T-helper 9 cell (primary cell): ENCODE results near the gene TBX1.

Source experiments
- DNase-seq: peaks from one replicate; pipeline ENCODE4 v3.0.0-alpha.2; 2020

The TBX1 gene

GRCh38 chr22:19801340-19802000 lies 40.9 kb downstream of the TBX1 start:
- DNase-seq = no peak

GRCh38 chr22:19802001-19802893 lies 41.7 kb downstream of the TBX1 start:
- DNase-seq = no peak

GRCh38 chr22:19802894-19803735 lies 42.5 kb downstream of the TBX1 start:
- no peak for DNase-seq

GRCh38 chr22:19803736-19804267 lies 43.2 kb downstream of the TBX1 start:
- no peak for DNase-seq

GRCh38 chr22:19805821-19806212 lies 45.2 kb downstream of the TBX1 start:
- DNase-seq = no peak

GRCh38 chr22:19806213-19807160 lies 45.9 kb downstream of the TBX1 start:
- no peak for DNase-seq

- no peak for DNase-seq
These were observed 46.8 kb downstream of the TBX1 start for GRCh38 chr22:19807161-19807913.

GRCh38 chr22:19807914-19808872 lies 47.6 kb downstream of the TBX1 start:
- no peak for DNase-seq

GRCh38 chr22:19808873-19809478 lies 48.4 kb downstream of the TBX1 start:
- no peak for DNase-seq

GRCh38 chr22:19809741-19810140 lies 49.2 kb downstream of the TBX1 start:
- no peak for DNase-seq

GRCh38 chr22:19810381-19811201 lies 50.0 kb downstream of the TBX1 start:
- DNase-seq = no peak

- DNase-seq = no peak
These were observed 50.6 kb downstream of the TBX1 start for GRCh38 chr22:19811211-19811621.

- DNase-seq = no peak
These were observed 51.5 kb downstream of the TBX1 start for GRCh38 chr22:19811811-19812771.

- no peak for DNase-seq
These were observed 52.3 kb downstream of the TBX1 start for GRCh38 chr22:19812910-19813309.

- DNase-seq = no peak
These were observed 53.9 kb downstream of the TBX1 start for GRCh38 chr22:19814428-19814827.

- DNase-seq = no peak
These were observed 54.7 kb downstream of the TBX1 start for GRCh38 chr22:19815093-19815822.
